HepG2 (cell line): ENCODE data around the gene FGFR2. TPM values are rescaled to one million over a fixed set of nuclear protein-coding genes. Genes with fewer than 3 reads are reported as not detected.
A peak's percentile ranks its signal among the peaks of the same experiment; 100 is the strongest.

Experiments used
- CENPBD1 ChIP-seq: sonication (generic); formaldehyde crosslinking; IDR thresholded peaks from 2 replicates; pipeline ENCODE4 v1.8.0; 2022; ENCODE audit warnings: missing genetic modification reagents, low read depth, mild to moderate bottlenecking, borderline replicate concordance
- EHMT2 ChIP-seq: fragments of 200-600 bp; sonication (generic); IDR thresholded peaks from 2 replicates; pipeline ENCODE4 v1.7.0; 2017; ENCODE audit warnings: antibody characterized with exemption, low read depth, low read length, borderline replicate concordance
- KLF15 ChIP-seq: sonication (generic); formaldehyde crosslinking; IDR thresholded peaks from 2 replicates; pipeline ENCODE4 v1.8.1; 2023; ENCODE audit warnings: borderline replicate concordance, mild to moderate bottlenecking, inconsistent platforms, missing genetic modification reagents, mixed read lengths
- MAF1 ChIP-seq: sonication (generic); formaldehyde crosslinking; IDR thresholded peaks from 2 replicates; pipeline ENCODE4 v1.5.0; 2020; ENCODE audit warnings: missing genetic modification reagents, borderline replicate concordance
- MAFK ChIP-seq, 2 experiments: IDR thresholded peaks in 1 of 2; conservative IDR thresholded peaks in 1 of 2; 2 replicates each; pipeline ENCODE4 v1.6.1; 2011; ENCODE audit warnings: improper control_type of control experiment in 2 of 2, low read length in 2 of 2
- NCOR1 ChIP-seq: fragments of 200-600 bp; sonication (generic); IDR thresholded peaks from 2 replicates; pipeline ENCODE4 v1.7.0; 2017; ENCODE audit warnings: antibody characterized with exemption, low read length, borderline replicate concordance
- NONO ChIP-seq, 2 experiments: fragments of 450-650 bp in 1 of 2; sonication (generic) in 1 of 2; formaldehyde crosslinking in 1 of 2; IDR thresholded peaks in 1 of 2; conservative IDR thresholded peaks in 1 of 2; 2 replicates each; pipeline versions ENCODE4 v1.6.1 to v1.8.0; 2017 to 2022; ENCODE audit warnings: mild to moderate bottlenecking in 1 of 2, missing genetic modification reagents in 1 of 2, moderate library complexity in 1 of 2
- REPIN1 ChIP-seq: sonication (generic); formaldehyde crosslinking; IDR thresholded peaks from 2 replicates; pipeline ENCODE4 v1.8.0; 2022; ENCODE audit warnings: missing genetic modification reagents, low read depth, mild to moderate bottlenecking, borderline replicate concordance
- TCF7 ChIP-seq: sonication (generic); IDR thresholded peaks from 2 replicates; pipeline ENCODE4 v1.6.1; 2016; ENCODE audit warnings: antibody characterized with exemption, low read depth
- ZBTB40 ChIP-seq, 2 experiments: fragments of 450-650 bp in 1 of 2; sonication (generic) in 1 of 2; formaldehyde crosslinking in 1 of 2; IDR thresholded peaks; 2 replicates each; pipeline versions ENCODE4 v1.6.1 to v1.8.0; 2016 to 2022; ENCODE audit warnings: antibody characterized with exemption in 1 of 2, mild to moderate bottlenecking in 1 of 2, missing genetic modification reagents in 1 of 2
- ZNF101 ChIP-seq: sonication (generic); formaldehyde crosslinking; IDR thresholded peaks from 2 replicates; pipeline ENCODE4 v1.4.0; 2020; ENCODE audit warnings: mild to moderate bottlenecking, low read depth, missing genetic modification reagents, borderline replicate concordance
- ZNF225 ChIP-seq: sonication (generic); formaldehyde crosslinking; IDR thresholded peaks from 2 replicates; pipeline ENCODE4 v1.4.0; 2020; ENCODE audit warnings: mild to moderate bottlenecking, missing genetic modification reagents
- ZNF513 ChIP-seq: sonication (generic); formaldehyde crosslinking; conservative IDR thresholded peaks from 2 replicates; pipeline ENCODE4 v1.5.0; 2020; ENCODE audit warnings: missing genetic modification reagents
- polyA plus RNA-seq, 8 experiments: library from polyadenylated mRNA; depleted of rRNA in 3 of 8; stranded (reverse) in 7 of 8; unstranded in 1 of 8; fragments of >200 nt; fragmentation: Illumina TruSeq in 4 of 8; extraction: Trizol in 4 of 8; gene quantifications; 2 replicates each; pipeline versions ENCODE4 v1.2.1 to v1.2.3, GENCODE V29; 2011 to 2016; ENCODE audit warnings: low read depth in 4 of 8, missing spikeins in 1 of 8, mixed read lengths in 1 of 8; ENCODE audit not compliant: insufficient read depth in 1 of 8
- total RNA-seq, 5 experiments: library from RNA; depleted of rRNA; stranded (reverse); fragments of >200 nt; fragmentation: Illumina TruSeq; extraction: Trizol; gene quantifications; 2 replicates each; pipeline ENCODE4 v1.2.3, GENCODE V29; 2016; ENCODE audit warnings: low read depth in 1 of 5
- TF ChIP-seq, protein P1 (sequence below): IDR thresholded peaks from 2 replicates; pipeline ENCODE4 v1.6.1; 2016; ENCODE audit warnings: low read depth

FGFR2 gene
- total and polyA plus RNA-seq, 2 of the 13 experiments (the other 11 are each of a cell fraction or from before 2014, with no cell fraction given) = 1.6 to 2.6 TPM

DNA sequence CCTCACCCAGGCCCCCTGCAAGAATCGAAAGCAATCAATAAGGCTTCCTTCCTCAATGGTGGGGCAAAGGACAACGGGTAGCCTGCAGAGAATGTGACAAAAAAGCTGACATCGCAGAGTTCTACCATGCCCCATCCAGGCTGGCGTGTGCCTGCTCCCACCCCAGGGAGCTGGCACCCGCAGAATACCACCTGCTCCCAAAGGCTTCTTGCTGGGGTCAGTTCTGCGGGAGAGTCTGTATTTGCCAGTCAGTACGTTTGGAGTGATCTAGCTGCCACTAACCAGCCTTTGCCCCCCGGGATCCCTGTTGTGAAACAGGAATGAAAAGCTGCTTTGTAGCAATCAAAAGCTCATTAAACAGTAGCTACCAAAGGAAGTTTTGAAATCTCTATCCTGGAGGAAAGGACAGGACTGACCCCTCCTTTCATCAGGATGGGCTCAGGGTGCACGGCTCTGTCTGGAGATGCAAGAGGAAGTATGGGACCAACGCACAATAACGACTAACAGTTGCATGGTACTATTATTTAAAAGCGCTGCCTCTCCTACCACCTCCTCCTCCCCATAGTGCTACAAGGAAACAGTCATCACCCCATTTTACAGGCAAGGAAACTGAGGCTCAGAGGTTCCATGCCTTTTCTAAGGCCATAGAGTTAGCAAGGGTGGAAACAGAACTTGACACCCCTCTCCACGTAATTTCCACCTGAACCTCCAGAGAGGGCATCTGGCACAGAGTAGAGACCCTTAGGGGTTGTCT, 67.0 kb downstream of the FGFR2 start (continued):
- TF ChIP-seq ZBTB40 (IDR thresholded peaks at IDR 0.05) (no peak), ZBTB40 (CRISPR knock-in tag; IDR thresholded peaks at IDR 0.05) (0 out of 2 replicates have a peak, but pooled peaks have one; percentile 33), ZNF101 (CRISPR knock-in tag) (no peak), NCOR1 (peak; percentile 77; the same call in 1 of the 2 replicates), REPIN1 (CRISPR knock-in tag) (peak; percentile 54; the same call in 1 of the 2 replicates), MAFK (conservative IDR thresholded peaks at IDR 0.05 in 1 of 2, IDR thresholded peaks at IDR 0.05 in 1 of 2; ENCODE audit: low read length in 2 of 2) (peak; percentile 65 to 73), EHMT2 (peak; percentile 25; the same call in 1 of the 2 replicates), ZNF225 (CRISPR knock-in tag) (no peak), KLF15 (CRISPR knock-in tag) (no peak), MAF1 (CRISPR knock-in tag) (no peak), NONO (IDR thresholded peaks at IDR 0.05) (no peak), NONO (CRISPR knock-in tag; conservative IDR thresholded peaks at IDR 0.05) (0 out of 2 replicates have a peak, but pooled peaks have one; percentile 18), TCF7 (0 out of 2 replicates have a peak, but pooled peaks have one; percentile 31), CENPBD1 (CRISPR knock-in tag) (no peak), ZNF513 (CRISPR knock-in tag) (no peak)
- TF ChIP-seq, protein P1, sequence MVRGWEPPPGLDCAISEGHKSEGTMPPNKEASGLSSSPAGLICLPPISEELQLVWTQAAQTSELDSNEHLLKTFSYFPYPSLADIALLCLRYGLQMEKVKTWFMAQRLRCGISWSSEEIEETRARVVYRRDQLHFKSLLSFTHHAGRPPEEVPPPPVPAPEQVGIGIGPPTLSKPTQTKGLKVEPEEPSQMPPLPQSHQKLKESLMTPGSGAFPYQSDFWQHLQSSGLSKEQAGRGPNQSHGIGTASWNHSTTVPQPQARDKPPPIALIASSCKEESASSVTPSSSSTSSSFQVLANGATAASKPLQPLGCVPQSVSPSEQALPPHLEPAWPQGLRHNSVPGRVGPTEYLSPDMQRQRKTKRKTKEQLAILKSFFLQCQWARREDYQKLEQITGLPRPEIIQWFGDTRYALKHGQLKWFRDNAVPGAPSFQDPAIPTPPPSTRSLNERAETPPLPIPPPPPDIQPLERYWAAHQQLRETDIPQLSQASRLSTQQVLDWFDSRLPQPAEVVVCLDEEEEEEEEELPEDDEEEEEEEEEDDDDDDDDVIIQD = peak; percentile 16; the same call in 1 of the 2 replicates
